CD14-positive monocyte (primary cell): ENCODE data around the gene GABRD. TPM values are rescaled to one million over a fixed set of nuclear protein-coding genes. Genes with fewer than 3 reads are reported as not detected.

Experiments used
- DNase-seq, 3 donors: peaks; one replicate each; pipeline ENCODE4 v3.0.0-alpha.2; 2011 to 2022
- H2AFZ ChIP-seq: 2 replicates; pipeline ENCODE4 v1.6.0; 2012; ENCODE audit warnings: mild to moderate bottlenecking, low read depth, low read length, inconsistent platforms; ENCODE audit not compliant: insufficient read depth, poor library complexity, severe bottlenecking
- H3K27ac ChIP-seq, 2 donors: 1 replicate in 1 of 2; 2 replicates in 1 of 2; pipeline ENCODE4 v1.5.1; 2012 to 2013; ENCODE audit warnings: low read length in 2 of 2, control low read depth in 1 of 2, inconsistent platforms in 1 of 2, low read depth in 1 of 2, mild to moderate bottlenecking in 1 of 2
- H3K27me3 ChIP-seq, 2 donors: one replicate each; pipeline versions ENCODE4 v1.6.0 to v1.6.1; 2011 to 2013; ENCODE audit warnings: low read length in 2 of 2; ENCODE audit not compliant: control insufficient read depth in 2 of 2, insufficient read depth in 2 of 2
- H3K36me3 ChIP-seq, 2 donors: replicated peaks in 1 of 2; 1 replicate in 1 of 2; 2 replicates in 1 of 2; pipeline versions ENCODE4 v1.5.1 to v1.6.1; 2012 to 2013; ENCODE audit warnings: low read length in 2 of 2, control low read depth in 1 of 2, inconsistent platforms in 1 of 2, mild to moderate bottlenecking in 1 of 2; ENCODE audit not compliant: insufficient read depth in 2 of 2, control insufficient read depth in 1 of 2
- H3K4me1 ChIP-seq, 2 donors: 1 replicate in 1 of 2; 2 replicates in 1 of 2; pipeline versions ENCODE4 v1.5.1 to v1.6.1; 2012 to 2013; ENCODE audit warnings: low read length in 2 of 2, control low read depth in 1 of 2, inconsistent platforms in 1 of 2, mild to moderate bottlenecking in 1 of 2, moderate library complexity in 1 of 2; ENCODE audit not compliant: insufficient read depth in 2 of 2, control insufficient read depth in 1 of 2
- H3K4me2 ChIP-seq: replicated peaks from 2 replicates; pipeline ENCODE3; 2012; ENCODE audit warnings: low read length, moderate library complexity, mild to moderate bottlenecking; ENCODE audit not compliant: poor library complexity, severe bottlenecking; ENCODE audit errors: extremely low read depth
- H3K4me3 ChIP-seq, 3 experiments: fragments of 200-600 bp in 1 of 3; sonication (generic) in 1 of 3; replicated peaks in 1 of 3; 1 replicate in 2 of 3; 2 replicates in 1 of 3; pipeline ENCODE4 v1.5.1; 2011 to 2013; ENCODE audit warnings: low read length in 3 of 3, mild to moderate bottlenecking in 3 of 3, control low read depth in 2 of 3, low read depth in 2 of 3, inconsistent platforms in 1 of 3, moderate library complexity in 1 of 3
- H3K79me2 ChIP-seq: 2 replicates; pipeline ENCODE4 v1.6.0; 2012; ENCODE audit warnings: mild to moderate bottlenecking, control low read depth, inconsistent platforms, low read length, moderate library complexity; ENCODE audit not compliant: insufficient read depth
- H3K9ac ChIP-seq: 2 replicates; pipeline ENCODE4 v1.6.0; 2017; ENCODE audit warnings: low read length, mild to moderate bottlenecking; ENCODE audit not compliant: insufficient read depth, poor library complexity, severe bottlenecking
- H3K9me3 ChIP-seq, 2 donors: replicated peaks in 1 of 2; 1 replicate in 1 of 2; 2 replicates in 1 of 2; pipeline versions ENCODE4 v1.5.1 to v1.6.1; 2012 to 2013; ENCODE audit warnings: low read length in 2 of 2, control low read depth in 1 of 2; ENCODE audit not compliant: control insufficient read depth in 1 of 2, insufficient read depth in 1 of 2
- H4K20me1 ChIP-seq: 2 replicates; pipeline ENCODE4 v1.6.0; 2012; ENCODE audit warnings: mild to moderate bottlenecking, low read length, control low read depth, moderate library complexity; ENCODE audit not compliant: insufficient read depth
- H3K27ac Mint-ChIP-seq, 7 donors: one replicate each; pipeline ENCODE4 v1.8.0; 2020; ENCODE audit warnings: mild to moderate bottlenecking in 7 of 7, mixed read lengths in 7 of 7, moderate library complexity in 6 of 7, inconsistent platforms in 2 of 7
- H3K27me3 Mint-ChIP-seq, 3 donors: one replicate each; pipeline ENCODE4 v1.8.0; 2021 to 2022; ENCODE audit warnings: low read depth in 3 of 3, mild to moderate bottlenecking in 3 of 3, mixed read lengths in 3 of 3, moderate library complexity in 3 of 3, inconsistent platforms in 1 of 3
- H3K36me3 Mint-ChIP-seq, 2 donors: one replicate each; pipeline ENCODE4 v1.8.0; 2020; ENCODE audit warnings: mixed read lengths in 2 of 2, inconsistent platforms in 1 of 2, mild to moderate bottlenecking in 1 of 2
- H3K4me1 Mint-ChIP-seq: one replicate; pipeline ENCODE4 v1.8.0; 2020; ENCODE audit warnings: mild to moderate bottlenecking, mixed read lengths
- H3K4me3 Mint-ChIP-seq, 2 donors: one replicate each; pipeline ENCODE4 v1.8.0; 2020; ENCODE audit warnings: mild to moderate bottlenecking in 2 of 2, mixed read lengths in 2 of 2, moderate library complexity in 1 of 2
- H3K9me3 Mint-ChIP-seq, 7 donors: one replicate each; pipeline ENCODE4 v1.8.0; 2020 to 2022; ENCODE audit warnings: mixed read lengths in 7 of 7, mild to moderate bottlenecking in 6 of 7, moderate library complexity in 6 of 7, inconsistent platforms in 2 of 7
- CTCF ChIP-seq: fragments of 200-600 bp; IDR thresholded peaks from one replicate; pipeline ENCODE4 v1.8.0; 2022; ENCODE audit warnings: antibody characterized with exemption, mild to moderate bottlenecking
- WGBS: methylation state at CpG from one replicate; pipeline ENCODE4 v1.1.5; 2013; ENCODE audit warnings: missing lambda C conversion rate; ENCODE audit not compliant: insufficient coverage; 5-methylcytosine and 5-hydroxymethylcytosine counted together
- intact Hi-C, 2 donors: fragments of 100-400 bp; cut with micrococcal nuclease; formaldehyde crosslinking; loops; one replicate each; pipeline versions ENCODE4 v1.15.0 to v1.15.1; 2023
- polyA plus RNA-seq, 3 donors: library from polyadenylated mRNA; depleted of rRNA in 1 of 3; unstranded in 2 of 3; stranded (reverse) in 1 of 3; fragments of 300-500 nt in 2 of 3; fragments of >200 nt in 1 of 3; fragmentation: Illumina TruSeq in 2 of 3; gene quantifications; 1 replicate in 2 of 3; 2 replicates in 1 of 3; pipeline ENCODE4 v1.2.3, GENCODE V29; 2012 to 2021

The GABRD gene
- polyA plus RNA-seq, 3 donors: not detected

GRCh38 chr1:2024887-2025286 is 5.7 kb downstream of the GABRD start:
- Mint-ChIP-seq H3K9me3 (peaks cover 0 to 2% (median 0%) of the 10 kb centered on the region in 7 donors), H3K27ac (no peak overlapping the region), H3K4me3 (no peak overlapping the region), H3K4me1 (peaks cover 6% of the 10 kb centered on the region), H3K36me3 (no peaks in the 10 kb centered on the region), H3K27me3 (peaks cover 23 to 37% (median 25%) of the 10 kb centered on the region in 3 donors)
- no peak overlapping the region for H3K9ac ChIP-seq
- H2AFZ ChIP-seq: no peak overlapping the region
- no peak overlapping the region for H3K4me3 ChIP-seq
- no peaks in the 10 kb centered on the region for H4K20me1 ChIP-seq
- H3K4me1 ChIP-seq: peaks cover 0 to 3% of the 10 kb centered on the region in 2 donors
- peaks cover 3 to 19% of the 10 kb centered on the region in 2 donors for H3K27me3 ChIP-seq
- H3K79me2 ChIP-seq: no peaks in the 10 kb centered on the region
- no peaks in the 10 kb centered on the region for H3K36me3 ChIP-seq
- intact Hi-C loops: no loop called here
- no peak for TF ChIP-seq CTCF
- WGBS: 91% methylated on average over 18 of the region's 18 CpGs
- no peak for DNase-seq
- no peak overlapping the region for H3K4me2 ChIP-seq
- no peak overlapping the region for H3K27ac ChIP-seq
- no peaks in the 10 kb centered on the region for H3K9me3 ChIP-seq

GRCh38 chr1:2025491-2025981 is 6.4 kb downstream of the GABRD start:
- no peaks in the 10 kb centered on the region for H3K36me3 ChIP-seq
- H3K9me3 ChIP-seq: no peaks in the 10 kb centered on the region
- H3K79me2 ChIP-seq: no peaks in the 10 kb centered on the region
- Mint-ChIP-seq H3K9me3 (peaks cover 0 to 2% (median 0%) of the 10 kb centered on the region in 7 donors), H3K27me3 (peaks cover 17 to 33% (median 18%) of the 10 kb centered on the region in 3 donors), H3K36me3 (no peaks in the 10 kb centered on the region), H3K4me3 (peak overlapping the region; percentile 6 to 35), H3K27ac (no peak overlapping the region), H3K4me1 (peaks cover 6% of the 10 kb centered on the region)
- H3K4me2 ChIP-seq: peak overlapping the region; percentile 29
- peaks cover 0 to 13% of the 10 kb centered on the region in 2 donors for H3K27me3 ChIP-seq
- H3K4me1 ChIP-seq: peaks cover 0 to 3% of the 10 kb centered on the region in 2 donors
- H3K27ac ChIP-seq: no peak overlapping the region
- no peak overlapping the region for H3K9ac ChIP-seq
- no peak overlapping the region for H3K4me3 ChIP-seq
- TF ChIP-seq CTCF: no peak
- WGBS: 60% methylated on average over 31 of the region's 39 CpGs
- intact Hi-C loops: no loop called here
- no peak for DNase-seq
- no peaks in the 10 kb centered on the region for H4K20me1 ChIP-seq
- peak overlapping the region; percentile 29 for H2AFZ ChIP-seq
